GM10847 (cell line): ENCODE results near the gene EGLN3.

ENCODE experiments used
- POLR2A ChIP-seq: IDR thresholded peaks from 2 replicates; pipeline ENCODE4 v1.6.1; 2011; ENCODE audit not compliant: insufficient read length; ENCODE audit errors: extremely low read depth

Gene EGLN3

DNA sequence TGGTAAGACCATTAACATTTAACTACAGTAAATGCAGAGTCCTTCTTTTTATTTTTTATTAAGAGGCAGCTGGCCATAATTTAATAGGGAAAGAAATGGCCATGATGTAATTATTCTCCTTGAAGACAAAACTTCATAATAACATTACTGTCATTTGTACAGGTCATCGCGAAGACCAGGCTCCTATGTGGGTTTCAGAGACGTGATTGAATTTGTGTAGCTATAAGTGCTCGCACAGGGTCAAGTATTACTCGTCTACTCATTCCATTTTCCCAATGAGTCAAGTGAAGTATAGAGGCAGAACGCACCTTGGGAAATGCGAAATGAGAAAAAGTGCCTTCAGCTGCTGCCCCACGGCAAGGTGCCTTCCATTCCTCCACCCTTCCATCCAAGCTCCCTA lies 40.4 kb downstream of the EGLN3 start:
- no peak for TF ChIP-seq POLR2A

DNA sequence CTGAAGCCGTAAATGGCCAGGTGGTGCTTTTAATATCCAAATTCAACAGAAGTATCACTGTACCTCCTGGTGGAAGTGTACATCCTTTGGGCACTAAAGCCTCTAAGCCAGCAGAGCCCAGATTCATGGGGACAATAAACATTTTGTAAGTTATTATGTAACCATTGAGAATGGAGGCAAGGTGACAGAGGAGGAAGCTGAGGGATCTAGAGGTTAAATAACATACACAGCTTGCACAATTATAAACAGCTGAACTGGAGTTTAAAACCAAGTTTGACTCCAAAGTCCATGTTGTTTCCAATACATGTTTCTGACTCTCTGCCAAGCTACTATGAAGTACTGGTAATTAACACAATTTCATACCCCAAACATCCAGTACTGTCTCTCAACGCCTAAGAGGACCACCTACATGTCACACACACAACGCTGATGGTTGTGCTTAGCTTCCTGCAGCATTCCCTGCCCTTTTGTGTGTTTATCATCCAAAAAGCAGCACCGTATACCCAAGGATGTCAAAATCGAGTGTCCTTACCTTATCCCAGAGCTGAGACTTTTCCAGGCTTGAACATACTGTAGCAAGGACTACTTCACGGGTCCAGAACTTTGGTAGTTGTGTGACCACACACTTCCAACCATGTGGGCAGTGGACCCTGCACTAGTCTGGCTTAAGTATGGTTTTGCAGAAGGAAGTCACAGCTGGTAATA lies 41.3 kb downstream of the EGLN3 start:
- TF ChIP-seq POLR2A: no peak

DNA sequence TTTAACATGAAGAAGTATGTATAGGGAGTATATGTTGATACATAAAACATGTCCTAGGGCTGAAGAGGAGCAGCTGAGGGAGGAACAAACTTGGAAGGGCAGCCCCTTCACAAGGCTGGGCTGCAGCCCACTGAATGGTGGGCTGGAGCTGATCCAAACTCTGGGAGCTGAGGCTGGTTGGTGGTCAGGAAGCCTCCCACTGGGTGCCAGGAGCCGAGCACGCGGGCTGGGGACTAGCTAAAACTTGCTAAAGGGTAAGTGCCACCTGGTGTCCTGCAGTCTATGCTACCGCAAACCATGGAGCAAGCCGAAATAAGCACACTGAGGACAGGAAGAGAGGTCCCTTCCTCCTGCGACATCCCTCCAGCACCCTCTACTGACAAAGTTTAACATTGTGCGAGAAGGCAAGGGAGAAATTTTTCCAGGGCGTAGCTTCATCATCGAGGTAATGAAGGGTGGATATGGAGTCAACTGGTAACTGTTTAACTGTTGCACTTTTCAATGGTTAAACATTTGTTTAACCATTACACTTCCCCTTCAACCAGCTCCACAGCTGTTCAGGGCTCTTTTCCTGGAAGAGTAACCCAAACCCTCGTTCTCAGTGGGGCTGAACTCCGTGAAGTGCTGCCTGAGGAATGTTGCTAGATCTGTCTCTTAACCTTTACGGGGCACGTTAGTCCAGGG lies 42.2 kb downstream of the EGLN3 start:
- no peak for TF ChIP-seq POLR2A

DNA sequence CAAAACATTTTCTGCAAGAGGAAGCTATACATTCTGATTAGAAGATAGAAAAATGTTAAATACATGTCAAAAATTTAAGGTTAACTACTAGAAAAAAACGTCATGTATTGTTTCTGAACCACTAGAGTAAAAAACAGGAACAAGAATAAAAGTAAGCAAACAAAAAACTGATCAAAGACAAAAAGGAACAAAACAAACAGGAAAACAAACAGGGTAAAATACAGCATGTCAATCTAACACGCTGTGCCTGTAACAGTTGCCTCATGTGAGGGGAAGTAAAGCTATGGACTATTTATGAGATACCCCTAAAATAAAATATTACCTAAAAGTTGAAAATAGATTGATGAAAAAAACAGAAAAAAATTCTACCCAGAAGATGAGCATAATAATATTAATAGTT lies 43.9 kb downstream of the EGLN3 start:
- TF ChIP-seq POLR2A: no peak

DNA sequence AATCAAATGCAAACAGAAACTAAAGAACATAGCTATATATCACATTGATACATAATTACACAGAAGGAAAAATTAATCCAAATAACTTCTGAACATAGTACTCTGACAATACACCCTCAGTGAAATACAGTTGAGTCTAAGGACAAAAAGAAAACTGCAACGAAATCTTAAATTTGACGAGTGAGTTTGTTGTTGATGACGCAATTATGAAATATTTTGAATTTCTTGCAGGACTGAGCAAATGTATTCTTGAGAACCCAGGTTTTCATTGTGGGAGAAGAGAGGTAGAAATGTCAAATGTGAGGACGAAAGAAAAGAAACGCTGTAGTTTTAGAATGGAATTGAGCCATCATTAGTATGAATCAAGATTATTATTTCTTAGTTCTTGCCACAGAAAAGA lies 46.3 kb downstream of the EGLN3 start:
- no peak for TF ChIP-seq POLR2A

DNA sequence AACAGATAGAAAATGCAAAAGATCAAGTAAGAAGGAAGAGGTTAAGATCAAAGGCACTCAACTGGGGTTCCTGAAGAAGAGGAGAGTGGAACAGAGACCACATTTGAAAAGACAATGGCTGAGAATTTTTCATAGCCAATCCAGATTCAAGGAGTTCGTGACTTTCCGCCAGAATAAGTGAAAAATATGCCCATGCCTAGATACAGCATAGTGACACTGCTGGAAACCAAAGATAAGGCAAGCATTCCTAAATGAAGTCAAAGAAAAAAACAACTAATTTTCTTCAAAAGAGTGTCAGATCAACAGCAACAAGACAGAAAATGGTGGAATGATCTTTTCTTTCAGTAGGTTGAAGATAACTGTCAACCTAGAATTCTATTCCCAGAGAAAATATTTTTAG lies 47.5 kb downstream of the EGLN3 start:
- TF ChIP-seq POLR2A: no peak

DNA sequence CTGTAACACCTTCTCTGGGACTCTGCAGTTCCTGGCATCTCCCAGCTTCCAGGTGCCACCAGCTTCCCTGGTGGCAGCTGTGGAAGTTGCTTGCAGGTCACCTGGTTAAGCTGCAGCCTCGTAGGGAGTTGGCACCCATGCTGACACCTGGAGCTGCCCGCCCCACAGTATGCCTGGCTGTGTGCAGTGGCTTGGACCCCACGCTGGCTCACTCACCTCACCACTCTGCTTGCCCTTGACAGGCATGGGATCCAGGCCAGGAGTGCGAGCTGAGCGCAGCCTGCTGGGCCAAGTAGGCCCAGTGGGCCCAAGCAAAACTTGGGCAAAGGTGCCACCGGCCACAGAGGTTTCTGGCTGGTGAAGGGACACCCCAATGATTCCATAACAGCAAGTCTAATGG lies 48.5 kb downstream of the EGLN3 start:
- TF ChIP-seq POLR2A: no peak

DNA sequence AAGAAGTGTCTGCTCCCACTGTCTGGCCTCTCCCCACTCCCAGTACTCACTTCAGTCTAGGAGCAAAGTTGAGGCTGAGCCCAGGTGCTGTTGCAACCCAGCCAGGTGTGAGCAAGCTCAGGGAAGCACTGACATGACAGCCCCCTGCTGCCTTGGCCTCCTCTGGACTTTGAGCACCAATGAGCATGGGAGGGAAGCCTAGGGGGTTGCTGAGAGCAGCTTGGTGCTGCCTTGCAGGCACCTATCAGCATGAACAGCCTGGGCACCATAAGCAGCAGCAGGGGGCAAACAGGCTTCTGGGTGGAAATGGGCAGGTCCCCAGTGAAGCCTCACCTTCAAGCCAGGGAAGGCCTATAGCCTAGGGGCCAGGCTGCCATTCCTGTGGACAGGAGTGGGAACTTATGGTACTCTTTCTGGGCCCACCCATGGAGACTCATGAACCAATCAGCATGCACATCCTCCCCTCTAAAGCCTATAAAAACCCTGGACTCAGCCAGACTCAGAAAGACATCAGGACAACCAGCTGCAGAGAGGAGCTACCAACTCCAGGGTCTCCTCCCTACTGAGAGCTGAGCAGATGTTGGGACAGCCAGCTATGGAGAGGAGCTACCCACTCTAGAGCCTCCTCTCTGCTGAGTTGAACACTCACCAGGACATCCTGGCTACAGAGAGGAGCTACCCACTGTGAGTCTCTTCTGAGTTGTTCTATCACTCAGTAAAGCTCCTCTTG lies 49.3 kb downstream of the EGLN3 start:
- no peak for TF ChIP-seq POLR2A

DNA sequence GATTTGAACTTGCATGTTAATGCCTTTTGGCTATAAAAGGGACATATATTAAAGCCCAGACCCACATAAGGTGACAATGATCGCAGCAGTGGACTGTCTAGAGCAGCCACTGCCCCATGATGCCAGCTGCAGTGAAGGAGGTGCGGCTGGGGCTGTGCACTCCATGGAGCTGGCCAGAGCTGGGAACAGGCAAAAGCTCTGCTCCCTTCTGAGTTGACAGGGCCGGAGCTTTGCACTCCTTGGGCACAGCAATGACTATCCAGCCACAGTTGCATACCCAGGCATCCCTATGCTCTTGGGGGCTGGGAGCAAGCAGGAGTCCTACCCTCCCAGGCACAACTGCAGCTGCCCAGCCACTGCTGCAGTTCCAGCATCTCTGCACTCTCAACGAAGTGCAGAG lies 50.2 kb downstream of the EGLN3 start:
- TF ChIP-seq POLR2A: no peak

DNA sequence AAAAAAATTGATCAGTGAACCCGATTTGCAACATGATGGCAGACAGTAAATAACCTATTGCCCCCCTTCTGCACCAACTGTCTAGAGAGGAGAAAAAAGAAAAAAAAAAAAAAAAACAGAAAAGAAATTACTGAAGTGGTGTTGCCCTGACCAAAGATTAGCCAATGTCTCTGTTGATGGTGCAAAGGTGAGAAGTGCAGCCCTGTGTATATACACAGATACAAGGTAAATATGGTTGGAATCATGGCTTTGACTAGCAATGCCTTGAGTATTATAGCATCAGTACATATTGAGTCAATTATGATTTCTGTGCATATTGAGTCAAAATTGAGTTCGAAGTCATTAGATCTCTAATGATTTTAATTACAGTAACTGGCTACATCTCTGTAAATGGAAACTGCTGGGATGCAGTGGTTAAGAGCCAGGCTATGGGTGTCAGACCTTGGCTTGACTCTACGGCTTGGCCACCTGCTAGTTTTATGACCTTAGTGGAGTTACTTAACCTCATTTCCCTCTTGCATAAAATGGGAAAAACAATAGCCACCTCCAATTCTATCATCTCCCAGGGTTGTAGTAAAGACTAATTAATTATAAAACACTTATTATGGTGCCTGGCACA lies 51.0 kb downstream of the EGLN3 start:
- TF ChIP-seq POLR2A: no peak

DNA sequence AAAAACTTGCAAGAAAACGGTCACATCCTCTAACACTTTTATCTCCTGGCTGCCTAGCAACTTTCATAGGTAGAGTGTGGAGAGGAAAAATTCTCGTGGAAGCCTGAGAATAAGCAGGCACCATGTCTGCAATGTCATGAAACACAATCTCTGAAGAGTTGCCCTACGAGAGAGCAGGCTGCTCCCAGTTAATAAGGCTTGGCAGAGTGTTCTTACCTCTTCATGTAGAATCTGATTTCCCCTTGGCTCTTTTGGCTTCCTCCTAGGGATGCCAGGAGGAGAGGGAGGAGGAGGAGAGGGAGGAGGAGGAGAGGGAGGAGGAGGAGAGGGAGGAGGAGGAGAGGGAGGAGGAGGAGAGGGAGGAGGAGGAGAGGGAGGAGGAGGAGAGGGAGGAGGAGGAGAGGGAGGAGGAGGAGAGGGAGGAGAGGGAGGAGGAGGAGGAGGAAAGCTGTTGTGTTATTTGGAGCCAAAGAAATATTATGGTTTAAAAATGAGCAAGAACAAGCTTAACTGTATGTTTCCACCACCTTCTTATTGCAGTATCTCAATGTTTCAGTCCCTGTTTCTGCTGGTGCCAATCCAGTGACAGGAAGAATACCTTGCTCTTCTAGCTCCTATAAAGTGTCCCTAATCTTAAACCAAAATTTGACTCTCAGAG lies 52.9 kb downstream of the EGLN3 start:
- no peak for TF ChIP-seq POLR2A

DNA sequence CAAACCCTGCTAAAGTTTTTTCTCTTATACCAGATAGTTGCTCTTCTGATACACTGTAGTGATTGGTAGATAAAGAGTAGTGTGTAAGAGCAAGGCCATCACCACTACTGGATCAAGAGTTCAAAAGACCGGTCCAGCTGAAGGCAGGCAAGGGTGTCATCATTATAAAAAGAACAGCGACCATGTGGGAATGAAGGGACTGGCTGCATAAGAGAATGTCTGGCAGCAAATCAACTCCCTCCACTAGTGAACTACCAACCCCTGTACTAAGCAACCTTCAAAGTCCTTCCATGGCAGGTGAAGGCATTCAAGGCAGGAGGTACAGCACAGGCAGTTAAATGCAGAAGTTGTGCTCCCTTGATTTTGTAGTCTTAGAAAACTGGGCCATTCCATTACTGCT lies 53.5 kb downstream of the EGLN3 start:
- no peak for TF ChIP-seq POLR2A

DNA sequence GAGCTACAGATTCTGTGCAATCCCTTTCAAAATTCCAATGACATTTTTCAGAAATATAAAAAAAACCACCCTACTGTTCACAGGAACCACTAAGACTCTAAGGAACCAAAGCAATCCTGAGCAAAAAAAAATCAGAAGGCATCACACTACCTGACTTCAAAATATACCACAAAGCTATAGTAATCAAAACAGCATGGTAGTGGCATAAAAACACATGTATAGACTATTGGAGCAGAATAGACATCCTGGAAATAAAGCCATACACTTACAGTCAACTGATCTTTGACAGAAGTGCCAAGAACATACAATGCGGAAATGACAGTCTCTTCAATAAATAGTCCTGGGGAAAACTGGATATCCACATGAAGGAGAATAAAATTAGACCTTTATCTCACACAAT lies 56.5 kb downstream of the EGLN3 start:
- TF ChIP-seq POLR2A: no peak

DNA sequence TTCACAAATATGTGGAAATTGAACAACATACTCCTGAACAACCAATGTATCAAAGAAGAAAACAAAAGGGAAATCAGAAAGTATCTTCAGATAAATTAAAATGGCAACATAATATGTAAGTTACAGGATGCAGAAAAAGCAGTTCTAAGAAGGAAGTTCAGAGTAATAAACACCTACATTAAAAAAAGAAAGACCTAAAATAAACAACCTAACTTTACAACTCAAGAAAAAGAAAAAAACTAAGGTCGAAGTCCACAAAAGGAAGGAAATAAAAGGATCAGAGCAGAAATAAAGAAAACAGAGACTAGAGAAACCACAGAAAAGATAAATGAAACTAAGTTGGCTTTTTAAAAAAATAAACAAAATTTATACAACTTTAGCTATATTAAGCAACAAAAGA lies 59.2 kb downstream of the EGLN3 start:
- TF ChIP-seq POLR2A: no peak

DNA sequence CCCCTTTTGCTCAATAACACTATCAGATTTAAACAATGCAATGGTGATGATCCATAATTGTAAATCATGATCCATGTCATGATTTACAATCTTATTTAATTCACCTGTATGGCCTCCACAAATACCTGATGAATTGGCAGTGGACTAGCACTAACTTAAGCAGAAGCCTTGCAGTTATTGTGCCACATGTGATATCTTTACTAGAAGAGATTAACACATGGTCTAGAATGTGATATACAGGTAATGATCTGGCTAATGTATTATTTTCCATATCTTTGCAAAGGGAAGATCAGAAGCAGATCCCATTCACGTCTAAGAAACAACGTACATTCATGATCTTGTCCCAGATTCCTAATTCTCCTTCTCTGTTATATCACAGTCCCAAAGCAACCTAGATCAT lies 66.0 kb downstream of the EGLN3 start:
- TF ChIP-seq POLR2A: no peak

DNA sequence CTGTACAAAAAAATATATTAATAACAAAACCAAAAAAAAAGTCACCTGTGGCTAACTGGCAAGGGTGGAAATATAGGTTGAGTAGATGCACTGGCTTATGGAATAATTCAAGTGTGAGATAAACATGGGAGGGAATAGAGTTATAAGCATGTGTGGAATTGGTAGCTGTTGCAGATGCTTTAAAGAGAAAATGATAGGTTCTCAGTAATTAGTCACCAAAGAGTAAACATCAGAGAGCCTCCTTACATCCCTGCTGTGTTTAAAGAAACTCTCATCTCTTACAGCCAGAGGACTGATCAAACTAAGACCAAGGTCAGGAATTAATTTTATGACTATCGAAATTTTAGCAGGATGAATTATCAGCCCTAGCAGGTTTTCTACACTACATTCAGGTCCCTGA lies 70.5 kb downstream of the EGLN3 start:
- TF ChIP-seq POLR2A: no peak

DNA sequence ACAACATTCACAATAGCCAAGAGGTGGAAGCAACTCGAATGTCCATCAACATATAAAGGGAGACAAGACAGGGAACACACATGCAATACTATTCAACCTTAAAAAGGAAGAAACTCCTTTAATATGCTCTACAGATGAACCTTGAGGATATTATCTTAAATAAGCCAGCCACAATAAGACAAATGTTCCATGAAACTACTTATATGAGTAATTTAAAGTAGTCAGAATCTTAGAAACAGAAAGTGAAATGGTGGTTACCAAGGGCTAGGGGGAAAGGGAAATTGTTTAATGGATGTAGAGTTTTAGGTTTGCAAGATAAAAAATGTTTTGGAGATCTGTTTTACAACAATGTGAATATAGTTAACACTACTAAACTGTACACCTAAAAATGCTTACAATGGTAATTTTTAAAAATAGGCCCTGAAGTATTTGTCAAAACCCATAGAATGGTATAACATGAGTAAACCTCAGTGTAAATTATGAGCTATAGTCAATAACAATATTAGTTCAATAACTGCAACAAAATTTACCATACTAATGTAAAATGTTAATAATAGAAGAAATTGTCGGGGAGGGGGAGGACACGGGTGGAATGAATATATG lies 71.1 kb downstream of the EGLN3 start:
- TF ChIP-seq POLR2A: no peak
